Heart right ventricle (tissue), 16 donors: Measurements from ENCODE around the gene CIITA. TPM values are rescaled to one million over a fixed set of nuclear protein-coding genes. Genes with fewer than 3 reads are reported as not detected.

Source experiments
- ATAC-seq, 8 donors: fragments of 200-7000 bp; cut with Tn5 transposase; one replicate each; pipeline ENCODE4 v1.9.1; 2020; ENCODE audit warnings: mild to moderate bottlenecking in 8 of 8, moderate library complexity in 8 of 8, moderate number of reproducible peaks in 1 of 8
- DNase-seq, 2 donors: peaks; one replicate each; pipeline ENCODE4 v3.0.0-alpha.2; 2020
- H3K27ac ChIP-seq, 10 donors: fragments of 200-600 bp; sonication (generic) in 2 of 10; one replicate each; pipeline versions ENCODE4 v1.5.0 to v1.8.0; 2020 to 2022; ENCODE audit warnings: mild to moderate bottlenecking in 3 of 10
- H3K27me3 ChIP-seq, 7 donors: fragments of 200-600 bp; one replicate each; pipeline ENCODE4 v1.8.0; 2021 to 2022; ENCODE audit warnings: mild to moderate bottlenecking in 2 of 7
- H3K36me3 ChIP-seq, 9 donors: fragments of 200-600 bp; sonication (generic) in 1 of 9; one replicate each; pipeline versions ENCODE4 v1.5.0 to v1.8.0; 2020 to 2022; ENCODE audit warnings: mild to moderate bottlenecking in 2 of 9
- H3K4me1 ChIP-seq, 9 donors: fragments of 200-600 bp; sonication (generic) in 1 of 9; one replicate each; pipeline versions ENCODE4 v1.5.0 to v1.8.0; 2020 to 2022; ENCODE audit warnings: mild to moderate bottlenecking in 4 of 9
- H3K4me3 ChIP-seq, 10 donors: fragments of 200-600 bp; sonication (generic) in 2 of 10; one replicate each; pipeline versions ENCODE4 v1.5.0 to v1.8.0; 2020 to 2022; ENCODE audit warnings: mild to moderate bottlenecking in 7 of 10, moderate library complexity in 2 of 10
- H3K9me3 ChIP-seq, 11 donors: fragments of 200-600 bp in 10 of 11; sonication (generic) in 2 of 11; one replicate each; pipeline versions ENCODE4 v1.5.0 to v1.8.0; 2013 to 2022; ENCODE audit warnings: mild to moderate bottlenecking in 2 of 11, control low read depth in 1 of 11, moderate library complexity in 1 of 11
- WGBS, 2 donors: extraction: QIAGEN DNeasy Blood & Tissue Kit; methylation state at CpG; one replicate each; pipeline ENCODE4 v1.1.7; 2013; ENCODE audit warnings: inconsistent platforms in 1 of 2; 5-methylcytosine and 5-hydroxymethylcytosine counted together
- intact Hi-C, 10 donors: fragments of 100-400 bp; cut with DNase I; formaldehyde crosslinking; loops; one replicate each; pipeline versions ENCODE4 v1.11.1 to v1.14.2; 2022
- polyA plus RNA-seq, 2 donors: library from polyadenylated mRNA; stranded (reverse); fragments of 200-250 nt; gene quantifications; one replicate each; pipeline ENCODE4 v1.2.3, GENCODE V29; 2013
- total RNA-seq, 10 donors: library from RNA; stranded (reverse); fragmentation: NEBNext Ultra II Directional in 3 of 10; extraction: Animal tissue kit (Norgen Biotek cat#: 25700) in 3 of 10; gene quantifications; one replicate each; pipeline versions ENCODE4 v1.2.1 to v1.2.4, GENCODE V29; 2021 to 2023
- TF ChIP-seq, protein P1 (sequence below), 9 donors: fragments of 200-600 bp; sonication (generic) in 2 of 9; IDR thresholded peaks; one replicate each; pipeline versions ENCODE4 v1.5.0 to v1.8.0; 2021 to 2022; ENCODE audit warnings: antibody characterized with exemption in 9 of 9, mild to moderate bottlenecking in 5 of 9, moderate library complexity in 1 of 9
- donor health status: Arrhythmogenic right ventricular cardiomyopathy.
- donor health status: ischemic (EF 13 %, LVEDD 7.1; RV severe dilation, severe dysfunction).
- donor health status: healthy with polysubstance abuse.
- donor health status: DM: no; HTN: yes; CAD: no.
- donor health status: DM: no; HTN: no; CAD: no.
- donor health status: ischemic (EF 25% LVEDD 6.9; RV normal size, moderate dysfunction).
- donor health status: ischemic (EF 25% LVEDD 5.7; RV mildly dilated, moderate dysfunction).
- donor health status: healthy.
- donor health status: DM: yes; HTN: yes; CAD: no.
- donor health status: Ischemic cardiomyopathy.
- donor health status: ischemic (EF 35%, LVEDD 5.7; RV mildly dilated, moderate dysfunction).
- donor health status: nonischemic (EF 11% LVEDD 7.7; RV severe dilation, severe dysfunction).
- donor health status: DM: yes; HTN: yes; CAD: no.
- donor health status: PGD.
- donor health status: ischemic (EF 29% LVEDD 5.4; RV normal size, mild dysfunction).
- donor health status: nonischemic (EF 23%, LVEDD 6.1; RV moderate dilation, normal function).

Gene CIITA
- total and polyA plus RNA-seq, 12 donors: 2.1 to 50.8 (median 8.7) TPM

DNA sequence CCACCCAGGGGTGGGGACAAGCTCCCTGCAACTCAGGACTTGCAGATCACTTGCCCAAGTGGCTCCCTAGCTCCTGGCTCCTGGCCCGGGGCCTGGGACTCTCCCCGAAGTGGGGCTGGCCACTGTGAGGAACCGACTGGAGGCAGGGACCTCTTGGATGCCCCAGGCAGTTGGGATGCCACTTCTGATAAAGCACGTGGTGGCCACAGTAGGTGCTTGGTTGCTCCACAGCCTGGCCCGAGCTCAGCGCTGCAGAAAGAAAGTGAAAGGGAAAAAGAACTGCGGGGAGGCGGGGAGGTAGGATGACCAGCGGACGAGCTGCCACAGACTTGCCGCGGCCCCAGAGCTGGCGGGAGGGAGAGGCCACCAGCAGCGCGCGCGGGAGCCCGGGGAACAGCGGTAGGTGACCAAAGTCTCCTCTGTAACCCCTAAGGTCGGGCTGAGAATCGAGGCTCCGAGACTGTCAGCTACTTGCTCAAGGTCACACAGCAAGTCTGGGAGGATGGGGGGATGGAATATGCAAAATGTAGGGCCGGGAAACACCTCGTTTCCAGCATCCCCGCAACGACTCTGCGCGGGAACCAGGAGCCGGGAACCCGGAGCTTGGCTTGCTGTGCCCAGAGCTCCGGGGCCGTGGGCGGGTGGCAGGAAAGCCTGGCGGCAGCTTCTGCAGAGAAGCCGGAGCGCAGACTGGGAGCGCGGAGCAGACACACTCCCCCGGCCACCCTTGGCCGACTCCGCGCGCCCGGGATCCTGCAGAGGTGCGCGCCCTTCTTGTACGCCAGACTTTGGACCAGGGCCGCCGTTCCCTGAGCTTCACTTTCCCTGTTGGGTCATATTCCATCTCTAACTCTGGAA is 1.9 kb downstream of the CIITA start:
- intact Hi-C loops: loop anchor here in 2 of 10 donors (5.0 kb wide), 2 partner anchors 38 to 52 kb away; no protein-coding TSS in a partner anchor
- H3K27ac ChIP-seq: peak overlapping the region; percentile 46 to 88 (median 78)
- TF ChIP-seq, protein P1, sequence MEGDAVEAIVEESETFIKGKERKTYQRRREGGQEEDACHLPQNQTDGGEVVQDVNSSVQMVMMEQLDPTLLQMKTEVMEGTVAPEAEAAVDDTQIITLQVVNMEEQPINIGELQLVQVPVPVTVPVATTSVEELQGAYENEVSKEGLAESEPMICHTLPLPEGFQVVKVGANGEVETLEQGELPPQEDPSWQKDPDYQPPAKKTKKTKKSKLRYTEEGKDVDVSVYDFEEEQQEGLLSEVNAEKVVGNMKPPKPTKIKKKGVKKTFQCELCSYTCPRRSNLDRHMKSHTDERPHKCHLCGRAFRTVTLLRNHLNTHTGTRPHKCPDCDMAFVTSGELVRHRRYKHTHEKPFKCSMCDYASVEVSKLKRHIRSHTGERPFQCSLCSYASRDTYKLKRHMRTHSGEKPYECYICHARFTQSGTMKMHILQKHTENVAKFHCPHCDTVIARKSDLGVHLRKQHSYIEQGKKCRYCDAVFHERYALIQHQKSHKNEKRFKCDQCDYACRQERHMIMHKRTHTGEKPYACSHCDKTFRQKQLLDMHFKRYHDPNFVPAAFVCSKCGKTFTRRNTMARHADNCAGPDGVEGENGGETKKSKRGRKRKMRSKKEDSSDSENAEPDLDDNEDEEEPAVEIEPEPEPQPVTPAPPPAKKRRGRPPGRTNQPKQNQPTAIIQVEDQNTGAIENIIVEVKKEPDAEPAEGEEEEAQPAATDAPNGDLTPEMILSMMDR (IDR thresholded peaks at IDR 0.05): no peak
- peak in 1 of 2 donors; percentile 50 for DNase-seq
- no peaks in the 10 kb centered on the region for H3K9me3 ChIP-seq
- ATAC-seq: peak; percentile 46 to 66 (median 61)
- peak overlapping the region; percentile 26 to 80 (median 72) for H3K4me3 ChIP-seq
- WGBS, 2 donors: 1 to 2% methylated on average over 49 of the region's 49 CpGs
- peaks cover 0 to 14% (median 0%) of the 10 kb centered on the region in 9 donors for H3K36me3 ChIP-seq
- peaks cover 4 to 81% (median 22%) of the 10 kb centered on the region in 9 donors for H3K4me1 ChIP-seq
- peaks cover 0 to 36% (median 20%) of the 10 kb centered on the region in 7 donors for H3K27me3 ChIP-seq

DNA sequence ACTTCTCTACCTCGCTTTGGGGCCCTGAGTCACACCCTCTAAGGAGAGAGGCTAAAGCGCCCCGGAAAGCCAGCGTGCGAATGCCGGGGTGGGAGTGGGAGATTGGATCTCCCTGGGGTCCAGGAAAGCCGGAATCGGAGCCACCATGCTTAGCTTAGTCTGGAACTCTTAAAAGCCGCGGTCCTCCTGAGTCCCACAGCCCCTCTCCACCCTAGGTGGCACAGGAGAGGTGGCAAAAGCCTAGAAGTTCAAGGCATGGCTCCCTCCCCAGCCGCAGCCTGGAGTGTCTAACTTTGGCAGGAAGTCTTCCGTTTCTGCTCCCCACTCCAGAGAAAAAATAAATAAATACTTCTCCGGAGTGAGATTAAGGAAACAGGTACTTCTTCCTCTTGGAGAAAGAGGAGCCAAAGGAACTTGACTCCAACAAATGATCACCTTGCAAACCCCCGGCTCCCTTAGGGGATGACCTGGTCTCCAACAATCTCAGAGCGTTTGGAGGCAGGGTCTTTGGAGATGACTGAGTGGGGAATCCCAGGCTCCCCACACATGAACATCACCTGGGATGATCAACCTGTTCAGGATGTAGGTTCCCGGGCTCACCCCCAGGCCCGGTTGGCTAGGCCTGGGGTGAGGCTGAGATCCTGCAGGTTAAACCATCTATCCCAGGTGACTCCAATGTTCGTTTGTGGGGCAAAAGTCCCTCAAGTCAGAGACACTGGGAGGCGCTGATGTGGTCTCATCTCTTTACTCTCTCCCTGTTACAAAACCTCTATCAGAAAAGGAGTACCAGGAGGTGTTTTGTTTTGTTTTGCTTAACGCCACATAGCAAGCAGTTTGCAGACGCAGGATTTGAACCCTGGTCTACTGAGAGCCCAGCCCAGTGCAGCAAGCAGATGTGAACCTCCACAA is 2.9 kb downstream of the CIITA start:
- H3K36me3 ChIP-seq: peaks cover 0 to 23% (median 0%) of the 10 kb centered on the region in 9 donors
- peaks cover 0 to 30% (median 20%) of the 10 kb centered on the region in 7 donors for H3K27me3 ChIP-seq
- H3K4me3 ChIP-seq: peak overlapping the region; percentile 26 to 80 (median 72)
- peak in 3 of 8 donors; percentile 23 to 29 (median 24) for ATAC-seq
- H3K27ac ChIP-seq: peak overlapping the region; percentile 46 to 88 (median 78)
- WGBS, 2 donors: 41 to 45% methylated on average over 21 of the region's 21 CpGs
- TF ChIP-seq, protein P1 (IDR thresholded peaks at IDR 0.05): no peak
- no peak for DNase-seq
- intact Hi-C loops: loop anchor here in 3 of 10 donors (5.0 to 10.0 kb wide), 3 partner anchors 37 to 105 kb away; no protein-coding TSS in a partner anchor
- no peaks in the 10 kb centered on the region for H3K9me3 ChIP-seq
- peaks cover 4 to 90% (median 22%) of the 10 kb centered on the region in 9 donors for H3K4me1 ChIP-seq

DNA sequence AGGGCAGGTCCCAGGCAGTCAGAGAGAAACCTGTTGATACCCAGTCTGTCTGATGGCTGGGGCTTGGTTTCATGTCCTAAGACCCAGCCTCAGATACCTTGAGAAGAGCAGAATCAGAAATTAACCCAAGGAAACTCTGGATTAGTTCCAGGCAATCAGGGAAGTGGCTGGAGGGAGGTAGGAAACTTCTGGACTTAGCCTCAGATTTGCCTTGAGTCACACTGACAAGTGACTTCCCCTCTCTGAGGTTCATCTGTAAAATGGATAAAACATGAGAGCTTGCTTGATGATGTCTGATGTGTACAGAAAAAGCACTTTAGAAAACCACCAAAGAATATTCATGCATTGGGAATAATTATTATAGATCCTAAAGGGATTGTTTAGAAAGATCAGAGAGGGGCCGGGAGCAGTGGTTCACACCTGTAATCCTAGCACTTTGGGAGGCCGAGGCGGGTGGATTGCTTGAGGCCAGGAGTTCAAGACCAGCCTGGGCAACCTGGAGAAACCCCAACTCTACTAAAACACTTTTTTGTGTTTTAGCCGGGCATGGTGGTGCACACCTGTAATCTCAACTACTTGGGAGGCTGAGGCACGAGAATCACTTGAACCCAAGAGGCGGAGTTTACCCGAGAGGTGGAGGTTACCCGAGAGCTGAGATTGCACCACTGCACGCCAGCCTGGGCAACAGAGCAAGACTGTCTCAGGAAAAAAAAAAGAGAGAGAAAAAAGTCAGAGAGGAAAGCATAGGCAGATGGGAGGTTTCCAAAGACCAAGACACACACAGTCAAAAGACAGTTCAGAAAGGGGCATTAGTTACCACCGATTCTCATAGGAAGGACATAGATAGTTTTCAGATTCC is 3.8 kb downstream of the CIITA start:
- peaks cover 0 to 27% (median 20%) of the 10 kb centered on the region in 7 donors for H3K27me3 ChIP-seq
- no peaks in the 10 kb centered on the region for H3K9me3 ChIP-seq

More for the DNA sequence above, 3.8 kb downstream of the CIITA start:
- Histone ChIP-seq H3K4me3 (peak overlapping the region in 9 of 10 donors; percentile 58 to 80 (median 72)), H3K4me1 (peaks cover 4 to 91% (median 22%) of the 10 kb centered on the region in 9 donors), H3K27ac (peak overlapping the region in 8 of 10 donors; percentile 53 to 88 (median 80)), H3K36me3 (peaks cover 0 to 23% (median 0%) of the 10 kb centered on the region in 9 donors)
- 87 to 90% methylated on average over 10 of the region's 10 CpGs for WGBS, 2 donors
- TF ChIP-seq, protein P1 (IDR thresholded peaks at IDR 0.05): no peak
- DNase-seq (no peak), ATAC-seq (peak in 2 of 8 donors; percentile 39 to 49)
- intact Hi-C loops: loop anchor here in 1 of 10 donors (10.0 kb wide), 1 partner anchor 106 kb away; no protein-coding TSS in a partner anchor
